AG10803 (cell line): ENCODE results near the gene SHE.
A peak's percentile ranks its signal among the peaks of the same experiment; 100 is the strongest.

Source experiments
- DNase-seq: peaks from one replicate; pipeline ENCODE4 v3.0.0; 2010; ENCODE audit warnings: low read depth
- H3K4me3 ChIP-seq: 2 replicates; pipeline ENCODE4 v1.5.1; 2011; ENCODE audit warnings: mild to moderate bottlenecking, low read length, control low read depth
- CTCF ChIP-seq: conservative IDR thresholded peaks from 2 replicates; pipeline ENCODE4 v1.5.1; 2011; ENCODE audit warnings: mild to moderate bottlenecking, low read length, control low read depth, inconsistent platforms

Gene SHE

GRCh38 chr1:154454386-154455120 is 47.7 kb downstream of the SHE start:
- no peak overlapping the region for H3K4me3 ChIP-seq
- no peak for TF ChIP-seq CTCF
- DNase-seq: no peak

- peak overlapping the region; percentile 18; the same call in 1 of the 2 replicates for H3K4me3 ChIP-seq
- DNase-seq: peak; percentile 89
- TF ChIP-seq CTCF: no peak
Observed at GRCh38 chr1:154453574-154454352, 48.4 kb downstream of the SHE start.

GRCh38 chr1:154453161-154453560 is 49.1 kb downstream of the SHE start:
- DNase-seq: peak; percentile 67
- TF ChIP-seq CTCF: no peak
- peak overlapping the region; percentile 18; the same call in 1 of the 2 replicates for H3K4me3 ChIP-seq

GRCh38 chr1:154448331-154448811 is 53.8 kb downstream of the SHE start:
- no peak for TF ChIP-seq CTCF
- no peak overlapping the region for H3K4me3 ChIP-seq
- DNase-seq: no peak

- no peak for TF ChIP-seq CTCF
- no peak overlapping the region for H3K4me3 ChIP-seq
- DNase-seq: no peak
Observed at GRCh38 chr1:154446789-154447188, 55.4 kb downstream of the SHE start.

- no peak overlapping the region for H3K4me3 ChIP-seq
- TF ChIP-seq CTCF: no peak
- DNase-seq: peak; percentile 97
Observed at GRCh38 chr1:154446292-154446691, 55.9 kb downstream of the SHE start.

- DNase-seq: peak; percentile 69
- no peak for TF ChIP-seq CTCF
- no peak overlapping the region for H3K4me3 ChIP-seq
Observed at GRCh38 chr1:154445040-154445472, 57.2 kb downstream of the SHE start.
